GM18502 (cell line): ENCODE data around the gene CALHM1.
"Not testable (repeated sequence)": the region's sequence is repeated elsewhere in the genome, so short reads cannot be mapped to it uniquely, and the experiment has no call there.

Experiments used
- ATAC-seq: cut with Tn5 transposase; IDR thresholded peaks from one replicate; pipeline ENCODE4 v1.9.1; 2021; ENCODE audit warnings: mild to moderate bottlenecking; ENCODE audit not compliant: unreplicated experiment, poor library complexity

Gene CALHM1

DNA sequence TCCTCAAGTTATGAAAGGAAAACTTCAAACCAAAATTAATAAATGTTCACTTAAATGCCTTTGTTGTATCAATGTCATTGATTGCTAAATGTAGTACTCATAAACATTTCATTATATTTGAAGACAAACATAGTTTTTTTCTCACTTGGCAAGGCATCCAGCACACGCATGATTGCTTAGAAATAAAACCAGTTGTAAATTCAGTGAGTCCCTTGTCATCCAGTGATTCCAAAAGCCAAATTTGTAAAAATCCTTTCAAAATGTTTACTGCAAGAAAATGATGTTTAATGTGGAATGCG, 28.7 kb upstream of the CALHM1 start:
- no peak for ATAC-seq

DNA sequence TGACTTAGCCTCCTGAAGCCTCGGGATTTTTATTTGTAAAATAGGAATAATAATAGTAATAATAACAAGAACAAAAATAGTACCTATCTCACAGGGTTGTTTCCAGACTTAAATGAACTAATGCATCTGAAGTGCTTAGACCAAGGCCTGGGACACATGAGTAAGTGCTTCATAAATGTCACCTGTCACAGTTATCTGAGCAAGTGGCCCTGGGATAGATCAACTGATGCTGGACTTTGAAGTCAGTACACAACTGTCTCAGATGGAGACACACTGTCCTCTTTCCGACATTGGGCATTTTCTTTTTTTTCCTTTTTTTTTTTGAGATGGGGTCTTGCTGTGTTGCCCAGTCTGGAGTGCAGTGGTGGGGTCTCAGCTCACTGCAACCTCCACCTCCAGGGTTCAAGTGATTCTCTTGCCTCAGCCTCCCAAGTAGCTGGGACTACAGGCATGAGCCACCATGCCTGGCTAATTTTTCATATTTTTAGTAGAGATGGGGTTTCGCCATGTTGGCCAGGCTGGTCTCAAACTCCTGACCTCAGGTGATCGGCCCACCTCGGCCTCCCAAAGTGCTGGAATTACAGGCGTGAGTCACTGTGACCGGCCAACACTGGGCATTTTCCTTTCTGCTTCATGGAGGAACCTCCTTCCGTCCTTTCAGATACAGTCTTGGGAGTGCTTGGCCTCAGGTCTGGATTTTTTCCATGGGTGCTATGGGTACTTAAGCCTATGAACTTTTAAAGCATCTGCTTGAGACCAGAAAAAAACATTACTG, 28.1 kb upstream of the CALHM1 start:
- not testable (repeated sequence) for ATAC-seq

DNA sequence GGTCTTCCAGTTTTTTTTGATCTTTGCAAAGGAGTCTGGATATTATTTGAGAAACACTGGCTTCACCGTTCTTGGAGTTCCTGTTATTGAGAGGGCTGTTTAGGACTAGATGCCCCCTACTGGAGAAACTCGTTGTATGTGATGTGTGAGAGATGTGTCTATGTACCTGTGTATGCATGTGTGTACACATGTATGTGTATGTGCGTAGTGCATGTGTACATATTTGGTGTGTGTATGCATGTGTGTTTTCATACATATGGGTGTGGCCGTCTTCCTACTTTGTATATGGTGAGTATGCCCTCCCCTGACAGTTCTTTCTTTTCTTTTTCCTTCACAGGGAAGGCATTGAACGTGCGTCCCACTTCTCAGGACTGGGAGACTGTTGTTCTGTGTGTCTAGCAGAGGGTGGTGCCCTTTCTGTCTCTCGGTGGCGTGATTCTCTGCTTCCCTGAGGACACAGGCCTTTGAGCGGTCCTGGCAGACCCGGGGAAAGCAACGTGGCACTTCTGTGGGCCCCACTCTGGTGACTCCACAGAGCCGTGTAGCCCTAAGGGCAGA, 23.4 kb upstream of the CALHM1 start:
- no peak for ATAC-seq

DNA sequence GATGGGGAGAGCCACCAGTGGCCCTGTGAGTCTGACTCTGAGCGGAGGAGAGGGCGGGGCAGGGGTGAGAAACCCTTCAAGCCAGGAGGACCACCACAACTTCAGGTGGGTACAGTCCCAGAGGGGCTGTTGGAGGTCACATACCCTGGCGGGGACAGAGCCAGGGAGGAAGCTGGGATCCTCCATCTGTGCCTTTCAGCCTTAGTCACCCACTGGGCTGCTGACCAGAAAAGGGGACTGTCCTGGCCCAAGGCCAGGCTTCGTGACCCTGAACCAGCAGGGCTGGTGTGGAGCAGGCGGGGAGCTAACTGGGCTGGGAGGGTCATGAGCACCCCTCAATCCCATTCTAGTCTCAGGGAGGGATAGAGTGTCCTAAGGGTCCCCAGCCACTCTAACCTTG, 21.8 kb upstream of the CALHM1 start:
- no peak for ATAC-seq

DNA sequence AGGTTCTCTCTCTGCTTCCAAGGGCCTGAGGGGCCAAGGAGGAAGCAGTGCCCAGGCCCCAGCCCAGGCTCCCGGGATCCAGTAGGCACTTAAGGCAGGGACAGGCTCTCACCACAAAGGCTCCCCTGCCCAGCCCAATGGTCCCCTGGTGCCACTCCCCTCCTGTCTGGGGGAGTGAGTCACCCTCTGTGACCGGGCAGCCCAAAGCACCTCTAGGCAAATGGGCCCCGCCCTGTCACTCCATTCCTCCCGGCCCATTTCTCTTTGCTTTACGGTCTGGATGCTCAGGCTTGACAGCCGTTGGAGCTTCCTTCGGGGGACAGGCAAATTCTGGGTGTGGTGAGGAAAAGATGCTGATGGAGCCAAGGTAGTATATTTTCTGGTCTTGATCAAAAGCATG, 20.4 kb upstream of the CALHM1 start, which contains the start of gene CALHM3:
TSS of gene CALHM3 (minus strand) at position 106 of the 400 bp plus-strand sequence. CDS start 208 bp downstream, outside the sequence.
- ATAC-seq, result no peak

DNA sequence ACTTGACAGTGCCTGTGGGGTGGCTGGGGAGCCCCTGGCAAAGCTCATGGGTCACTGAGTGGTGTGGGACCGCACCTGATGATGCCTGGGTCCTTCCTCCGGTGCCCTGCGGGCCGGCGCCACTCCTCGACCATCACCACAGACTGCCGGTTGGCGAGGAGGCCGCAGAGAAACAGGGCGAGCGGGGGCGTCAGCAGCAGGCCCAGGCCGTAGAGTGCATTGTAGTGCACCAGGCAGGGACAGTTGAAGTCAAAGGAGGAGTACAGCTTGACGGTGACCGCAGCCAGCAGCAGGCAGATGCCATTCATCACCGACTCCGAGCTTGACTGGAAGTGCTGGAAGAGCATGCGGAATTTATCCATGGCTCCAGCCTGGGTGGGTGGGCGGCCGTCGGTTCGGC, 20.0 kb upstream of the CALHM1 start:
- ATAC-seq, result no peak

DNA sequence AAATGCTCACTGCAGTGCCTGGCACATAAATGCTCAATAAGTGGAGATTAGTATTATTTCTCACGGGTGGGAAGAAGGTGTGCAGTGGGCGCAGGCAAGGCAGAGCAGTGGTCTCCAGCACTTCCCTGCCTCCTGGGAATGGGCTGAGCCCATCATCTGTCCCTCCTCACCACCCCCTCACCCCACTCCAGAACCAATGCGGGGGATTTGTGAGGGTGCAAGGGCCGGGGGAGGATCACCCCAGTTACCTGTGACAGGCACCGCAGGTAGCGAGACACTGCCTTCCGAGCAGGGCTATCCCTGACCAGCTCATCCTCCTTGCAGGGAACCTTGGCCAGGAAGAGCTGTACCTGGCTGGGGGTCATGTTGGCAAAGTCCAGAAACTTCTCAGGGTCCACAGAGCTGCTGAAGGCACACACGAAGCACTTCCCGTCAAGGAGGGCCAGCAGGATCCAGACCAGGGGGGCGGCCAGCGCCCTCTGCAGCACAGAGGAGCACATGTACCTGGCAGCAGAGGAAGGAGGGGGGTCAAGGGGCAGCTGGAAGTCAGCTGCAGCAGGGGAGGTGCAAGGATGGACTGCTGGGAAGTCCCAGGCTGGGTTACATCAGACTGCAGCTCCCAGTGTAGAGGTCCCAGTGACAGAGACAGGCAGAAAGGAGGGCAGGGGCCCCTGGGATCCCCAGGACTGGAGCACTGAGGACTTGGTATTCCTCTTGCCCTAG, 17.5 kb upstream of the CALHM1 start:
- peak; percentile 49 for ATAC-seq

DNA sequence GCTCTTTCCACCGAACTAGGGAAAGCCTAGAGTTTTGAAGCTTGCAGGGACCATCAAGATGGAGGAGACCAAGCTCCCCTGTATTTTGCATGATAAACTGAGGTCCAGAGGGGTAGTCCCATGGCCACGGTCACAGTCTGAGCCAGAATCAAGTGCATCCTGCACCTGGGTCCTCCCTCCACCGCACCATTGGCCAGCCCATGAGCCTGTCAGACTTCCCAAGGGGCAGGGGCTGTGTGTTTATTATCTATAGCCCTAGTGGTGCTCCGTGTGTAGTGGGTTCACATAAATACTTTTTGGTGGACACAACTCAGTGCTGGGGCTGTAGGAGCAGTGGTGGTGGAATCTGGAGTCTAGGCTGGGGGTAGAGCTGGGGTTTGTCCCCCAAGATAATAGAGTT, 16.7 kb upstream of the CALHM1 start:
- ATAC-seq, result no peak

DNA sequence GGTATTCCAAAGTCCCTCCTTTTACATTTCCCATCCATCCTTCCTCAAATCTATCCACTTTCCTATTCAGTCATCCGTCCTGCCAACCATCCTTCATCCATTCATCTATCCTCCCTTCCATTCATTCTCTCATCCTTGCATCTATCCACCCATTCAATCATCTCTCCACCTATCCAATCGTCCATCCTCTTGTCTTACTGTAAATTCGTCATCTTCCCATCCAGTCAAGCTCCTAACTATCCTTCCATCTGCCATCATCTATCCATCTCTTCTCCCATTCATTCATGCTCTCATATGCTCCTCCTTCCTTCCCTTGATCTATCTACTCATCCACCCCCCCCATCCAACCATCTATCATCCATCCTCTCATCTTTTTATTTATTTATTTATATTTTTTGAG, 15.4 kb upstream of the CALHM1 start:
- ATAC-seq, result no peak

DNA sequence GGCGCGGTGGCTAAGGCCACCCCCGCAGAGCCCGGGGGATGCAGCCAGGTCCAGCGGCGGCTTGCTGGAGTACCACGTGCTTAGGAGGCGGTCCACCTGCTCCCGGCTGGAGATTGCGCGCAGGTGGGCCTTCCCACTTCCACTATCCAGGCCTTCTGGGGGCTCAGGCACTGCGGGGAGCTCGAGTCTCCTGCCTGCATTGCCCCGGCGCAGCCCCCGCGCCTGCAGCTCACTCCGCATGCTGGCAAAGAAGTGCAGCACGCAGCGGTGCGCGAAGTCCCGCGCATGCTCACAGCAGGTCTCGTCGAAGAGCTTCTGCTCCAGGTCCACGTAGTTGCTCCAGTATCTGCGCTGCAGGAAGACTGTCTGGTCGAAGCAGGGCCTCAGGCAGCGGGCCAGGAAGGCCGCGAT, 14.6 kb upstream of the CALHM1 start:
- no peak for ATAC-seq

DNA sequence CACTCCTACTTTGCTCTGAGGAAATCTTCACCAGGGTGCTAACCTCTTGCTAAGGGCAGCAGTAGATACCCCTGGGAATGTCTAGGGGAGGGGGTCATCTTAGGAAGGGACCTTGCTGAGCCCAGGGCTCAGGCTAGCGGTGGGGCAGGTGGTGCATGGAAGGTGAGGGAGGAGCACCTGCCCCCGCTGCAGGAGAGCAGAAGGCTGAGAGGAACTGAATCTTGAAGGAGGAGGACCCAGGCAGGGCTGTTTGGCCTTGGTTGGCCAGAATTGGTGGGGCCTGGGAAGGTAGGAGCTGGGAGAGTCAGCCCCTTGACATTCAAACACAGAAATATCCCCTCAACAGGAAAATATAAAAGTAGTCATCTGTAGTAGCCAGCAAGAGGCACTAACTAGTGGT, 13.3 kb upstream of the CALHM1 start:
- ATAC-seq, result no peak

DNA sequence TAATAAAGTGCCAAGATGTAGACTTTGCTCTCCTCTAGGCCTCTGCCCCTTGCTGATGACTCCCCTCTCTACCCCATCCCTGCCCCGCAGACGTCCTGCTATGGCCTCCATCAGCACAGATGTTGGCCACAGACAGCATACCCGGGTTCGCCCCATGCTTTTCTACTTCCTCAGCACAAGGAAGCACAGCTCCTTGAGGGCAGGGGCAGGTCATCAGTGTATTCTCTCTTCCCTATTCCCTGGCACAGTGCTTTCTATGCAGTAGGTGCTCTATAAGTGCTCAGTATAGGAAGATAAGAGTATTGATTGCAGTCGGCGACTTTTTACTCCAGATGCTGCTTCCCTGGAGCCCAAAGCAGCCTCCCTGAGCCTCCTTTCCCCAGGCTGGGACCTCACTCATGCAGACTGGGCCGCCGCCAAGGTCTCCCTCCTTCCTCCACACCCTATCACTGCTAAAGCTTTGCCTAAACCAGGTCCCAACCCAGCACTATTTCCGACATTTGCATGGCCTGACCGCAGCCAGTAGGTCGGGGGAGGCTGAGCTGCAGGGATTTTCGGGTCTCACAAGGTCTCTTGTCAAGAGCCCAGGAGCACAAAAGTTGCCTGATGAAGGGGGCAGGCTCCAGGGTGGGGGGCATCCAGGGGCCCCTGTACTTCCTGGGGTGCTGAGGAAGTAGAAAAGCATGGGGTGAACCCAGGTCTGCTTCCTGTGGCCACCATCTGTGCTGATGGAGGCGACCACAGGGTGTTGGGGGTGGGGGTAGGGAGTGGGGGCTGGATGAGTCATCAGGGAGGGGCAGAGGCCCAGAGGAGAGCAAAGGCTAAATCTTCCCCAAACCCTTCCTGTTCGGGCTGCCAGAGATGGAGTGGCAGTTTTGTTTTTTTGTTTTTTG, 12.3 kb upstream of the CALHM1 start:
- ATAC-seq, result peak; percentile 73

DNA sequence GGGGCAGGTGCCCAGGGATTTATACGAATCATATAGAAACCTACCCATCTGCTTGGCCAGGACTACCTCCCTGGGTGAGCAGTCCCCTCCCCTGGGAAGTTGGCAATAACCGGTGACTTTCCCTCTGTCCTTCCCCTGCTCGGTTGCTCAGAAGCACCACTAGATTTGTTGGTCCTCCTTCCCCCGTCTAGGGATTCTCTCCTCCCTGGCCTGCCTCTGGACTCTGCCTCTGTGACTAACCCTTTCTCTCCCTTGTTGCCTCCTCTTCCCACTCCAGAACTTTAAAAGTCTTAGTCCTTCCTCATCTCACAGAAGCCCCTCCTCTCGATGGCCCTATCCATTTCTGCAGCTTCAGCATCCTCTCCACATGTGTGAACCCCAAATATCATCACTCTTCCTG, 10.5 kb upstream of the CALHM1 start:
- no peak for ATAC-seq

DNA sequence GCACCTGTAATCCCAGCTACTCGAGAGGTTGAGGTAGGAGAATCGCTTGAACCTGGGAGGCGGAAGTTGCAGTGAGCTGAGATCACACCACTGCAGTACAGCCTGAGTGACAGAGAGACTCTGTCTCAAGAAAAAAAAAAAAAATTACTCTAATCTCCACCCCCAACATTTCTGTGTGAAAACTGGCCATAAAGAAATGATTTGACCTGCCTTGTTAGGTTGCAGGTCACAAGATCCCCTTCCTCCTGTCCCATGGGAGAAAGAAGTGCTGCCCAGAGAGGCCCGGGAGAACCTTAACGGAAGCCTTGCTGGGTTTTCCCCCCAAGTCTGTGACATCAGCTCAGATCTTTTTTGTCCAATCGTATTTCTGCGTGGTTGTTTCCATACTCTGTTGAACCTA, 8.7 kb upstream of the CALHM1 start:
- peak; percentile 30 for ATAC-seq

DNA sequence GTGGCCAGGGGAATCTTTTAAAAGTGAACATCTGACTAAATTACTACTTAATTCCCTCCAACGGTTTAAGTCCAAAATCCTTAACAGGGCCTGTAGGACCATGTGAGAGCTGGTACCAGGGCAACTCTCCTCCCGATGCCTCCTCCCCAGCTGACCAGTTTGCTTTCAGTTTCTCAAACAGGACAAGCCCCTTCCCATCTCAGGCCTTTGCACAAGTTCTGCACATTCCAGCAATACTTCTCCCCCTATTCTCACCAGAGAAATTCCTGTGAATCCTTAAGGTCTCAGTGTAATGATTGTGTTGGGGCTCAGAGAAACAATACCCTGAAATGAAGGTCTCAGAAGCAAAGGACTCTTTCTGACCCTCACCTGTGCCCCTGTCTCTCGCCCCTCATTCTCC, 8.0 kb upstream of the CALHM1 start:
- no peak for ATAC-seq

DNA sequence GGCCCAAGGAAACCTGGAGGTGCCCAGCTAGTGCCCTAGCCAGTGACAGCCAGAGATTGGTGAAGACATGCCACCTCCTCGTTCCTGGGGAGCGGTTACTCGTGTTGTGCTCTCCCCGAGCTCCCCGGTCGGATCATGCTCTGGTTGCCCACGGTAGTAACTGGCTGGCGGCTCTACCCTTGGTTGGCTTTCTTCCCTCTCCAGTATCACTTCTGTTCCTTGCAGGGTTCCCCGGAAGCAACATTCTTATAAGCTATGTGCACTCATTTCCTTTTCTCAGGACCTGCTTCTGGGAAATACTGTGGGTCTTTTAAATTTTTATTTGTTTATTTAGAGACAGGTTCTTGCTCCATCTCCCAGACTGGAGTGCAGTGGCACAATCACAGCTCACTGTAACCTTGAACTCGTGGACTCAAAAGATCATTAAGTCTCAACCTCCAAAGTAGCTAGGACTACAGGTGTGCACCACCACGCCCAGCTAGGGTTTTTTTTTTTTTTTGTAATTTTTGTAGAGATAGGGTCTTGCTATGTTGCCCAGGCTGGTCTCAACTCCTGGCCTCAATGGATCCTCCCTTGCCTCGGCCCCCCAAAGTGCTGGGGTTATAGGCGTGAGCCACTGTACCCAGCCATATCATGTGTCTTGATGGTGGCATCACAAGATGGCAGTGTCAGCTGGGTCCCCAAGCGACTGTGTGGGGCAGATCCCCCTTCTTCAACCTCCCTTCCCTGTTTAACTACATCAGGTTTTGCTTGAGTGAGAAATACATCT, 6.9 kb upstream of the CALHM1 start:
- ATAC-seq, result no peak

DNA sequence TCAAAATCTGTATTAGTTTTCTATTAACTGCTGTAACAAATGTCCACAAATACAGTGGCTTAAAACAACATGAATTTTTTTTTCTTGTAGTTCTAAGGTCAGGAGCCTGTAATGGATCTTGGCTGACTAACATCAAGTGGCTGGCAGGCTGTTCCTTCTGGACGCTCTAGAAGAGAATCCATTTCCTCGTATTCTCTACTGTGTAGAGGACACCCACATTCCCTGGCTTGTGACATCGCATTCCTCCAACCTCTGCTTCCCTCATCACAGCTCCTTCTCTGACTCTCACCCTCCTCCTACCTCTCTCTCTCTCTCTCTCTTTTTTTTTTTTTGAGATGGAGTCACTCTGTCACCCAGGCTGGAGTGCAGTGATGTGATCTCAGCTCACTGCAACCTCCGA, 4.8 kb upstream of the CALHM1 start:
- no peak for ATAC-seq

DNA sequence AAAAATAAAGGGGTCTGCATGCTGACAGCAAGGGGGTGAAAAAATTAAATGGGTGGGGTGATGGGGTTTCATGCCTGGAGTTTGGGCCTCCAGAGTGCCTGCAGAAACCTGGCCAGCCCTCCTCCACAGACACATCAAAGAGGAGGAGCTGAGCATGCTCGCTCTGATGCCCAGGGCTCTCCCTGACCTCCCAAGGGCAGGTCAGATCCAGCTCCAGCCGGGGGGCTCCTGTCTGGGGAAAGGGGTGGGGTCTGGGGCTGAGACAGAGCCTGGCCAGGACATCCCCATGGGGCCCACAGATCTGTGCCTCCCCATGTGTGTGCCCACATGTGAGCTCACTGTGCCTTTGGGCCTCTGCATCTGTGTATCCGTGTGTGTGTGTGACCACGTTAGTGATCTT, 915 bp upstream of the CALHM1 start:
- ATAC-seq, result no peak

DNA sequence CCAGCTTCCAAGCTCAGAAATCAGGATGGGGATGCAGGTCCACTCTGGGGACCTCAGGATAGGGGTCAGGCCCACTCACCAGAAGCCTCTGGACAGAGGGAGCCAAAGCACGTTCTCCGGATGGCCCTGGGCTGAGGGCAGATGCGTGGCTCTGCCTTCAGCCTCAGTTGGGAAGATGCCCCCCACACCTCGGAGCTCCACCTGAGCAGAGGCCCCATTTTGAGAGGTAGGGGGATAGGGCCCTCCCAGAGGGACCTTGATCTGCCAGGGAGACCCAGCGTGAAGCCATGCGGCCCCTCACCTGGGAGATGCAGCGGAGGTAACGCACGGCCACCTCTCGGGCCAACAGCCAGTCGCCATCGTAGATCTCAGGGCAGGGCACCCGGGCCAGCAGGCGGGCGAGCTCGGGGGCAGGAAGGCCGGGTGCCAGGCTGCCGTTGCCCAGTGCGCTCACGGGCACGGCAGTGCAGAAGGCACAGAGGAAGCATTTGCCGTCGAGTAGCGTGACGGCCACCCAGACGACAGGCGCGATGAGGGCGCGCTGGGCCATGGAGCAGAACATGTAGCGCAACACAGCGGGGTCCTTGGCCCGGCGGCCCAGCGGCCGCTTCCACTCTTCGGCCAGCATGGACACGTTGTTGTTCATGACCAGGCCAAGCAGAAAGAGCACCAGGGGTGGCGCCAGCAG, 660 bp downstream of the CALHM1 start:
- ATAC-seq, result no peak
